ENCODE results near the gene TNFSF9. TPM values are rescaled to one million over a fixed set of nuclear protein-coding genes. Genes with fewer than 3 reads are reported as not detected.

The TNFSF9 gene
- total RNA-seq, 2 donors from 2014 or later, result 0.79 to 4.0 TPM

GRCh38 chr19:6514089-6514488, 16.7 kb upstream of the TNFSF9 start:
- TF ChIP-seq CTCF (IDR thresholded peaks at IDR 0.05), result no peak
- no peaks in the 10 kb centered on the region for H3K9me3 ChIP-seq
- H3K27ac ChIP-seq, result no peak overlapping the region
- intact Hi-C loops (cut with DNase I), result loop anchor here (10.0 kb wide), 1 partner anchor 351 kb away; no protein-coding TSS in a partner anchor
- H3K36me3 ChIP-seq, result no peaks in the 10 kb centered on the region
- no peak for DNase-seq
- no peak overlapping the region for H3K4me3 ChIP-seq
- H3K27me3 ChIP-seq, result no peaks in the 10 kb centered on the region
- H3K4me1 ChIP-seq, result no peaks in the 10 kb centered on the region
- no peak overlapping the region for H3K9ac ChIP-seq (ENCODE audit: low read depth in 2 of 2, low read length in 2 of 2)

- no peak for DNase-seq
- Histone ChIP-seq H3K4me1 (no peaks in the 10 kb centered on the region), H3K4me3 (no peak overlapping the region), H3K27ac (no peak overlapping the region), H3K27me3 (no peaks in the 10 kb centered on the region), H3K9me3 (no peaks in the 10 kb centered on the region), H3K36me3 (no peaks in the 10 kb centered on the region), H3K9ac (ENCODE audit: low read depth in 2 of 2, low read length in 2 of 2) (no peak overlapping the region)
- TF ChIP-seq CTCF (IDR thresholded peaks at IDR 0.05), result no peak
- intact Hi-C loops (cut with DNase I), result loop anchor here (10.0 kb wide), 1 partner anchor 350 kb away; no protein-coding TSS in a partner anchor
These were observed 15.8 kb upstream of the TNFSF9 start for GRCh38 chr19:6514926-6515544.

GRCh38 chr19:6516018-6516658, 14.7 kb upstream of the TNFSF9 start:
- DNase-seq, result peak; percentile 97
- Histone ChIP-seq H3K36me3 (no peaks in the 10 kb centered on the region), H3K27ac (peak overlapping the region; percentile 63), H3K9ac (ENCODE audit: low read depth in 2 of 2, low read length in 2 of 2) (peak overlapping the region; percentile 71 to 78), H3K4me3 (peak overlapping the region; percentile 59), H3K27me3 (no peaks in the 10 kb centered on the region), H3K4me1 (no peaks in the 10 kb centered on the region), H3K9me3 (no peaks in the 10 kb centered on the region)
- no peak for TF ChIP-seq CTCF (IDR thresholded peaks at IDR 0.05)
- intact Hi-C loops (cut with DNase I), result loop anchor here (2.0 to 10.0 kb wide), 2 partner anchors 117 to 349 kb away; no protein-coding TSS in a partner anchor

- Histone ChIP-seq H3K36me3 (no peaks in the 10 kb centered on the region), H3K27me3 (no peaks in the 10 kb centered on the region), H3K9ac (ENCODE audit: low read depth in 2 of 2, low read length in 2 of 2) (peak overlapping the region; percentile 71 to 78), H3K27ac (peak overlapping the region; percentile 63), H3K4me3 (peak overlapping the region; percentile 59), H3K4me1 (no peaks in the 10 kb centered on the region), H3K9me3 (no peaks in the 10 kb centered on the region)
- DNase-seq, result peak; percentile 94
- intact Hi-C loops (cut with DNase I), result loop anchor here (2.0 to 10.0 kb wide), 2 partner anchors 116 to 348 kb away; no protein-coding TSS in a partner anchor
- peak; percentile 95 for TF ChIP-seq CTCF (IDR thresholded peaks at IDR 0.05)
These were observed 14.1 kb upstream of the TNFSF9 start for GRCh38 chr19:6516659-6517291.

- TF ChIP-seq CTCF (IDR thresholded peaks at IDR 0.05), result no peak
- DNase-seq, result no peak
These were observed 12.5 kb upstream of the TNFSF9 start for GRCh38 chr19:6518145-6518911.

More at GRCh38 chr19:6518145-6518911, 12.5 kb upstream of the TNFSF9 start:
- no peaks in the 10 kb centered on the region for H3K4me1 ChIP-seq
- no peaks in the 10 kb centered on the region for H3K9me3 ChIP-seq
- H3K9ac ChIP-seq (ENCODE audit: low read depth in 2 of 2, low read length in 2 of 2), result no peak overlapping the region
- H3K27ac ChIP-seq, result no peak overlapping the region
- no peak overlapping the region for H3K4me3 ChIP-seq
- intact Hi-C loops (cut with DNase I), result loop anchor here (10.0 kb wide), 1 partner anchor 346 kb away; no protein-coding TSS in a partner anchor
- H3K27me3 ChIP-seq, result no peaks in the 10 kb centered on the region
- H3K36me3 ChIP-seq, result no peaks in the 10 kb centered on the region

Measured in colonic mucosa (tissue), 4 donors.